ENCODE data around the gene CDRT15L2.
"Not testable (repeated sequence)": the region's sequence is repeated elsewhere in the genome, so short reads cannot be mapped to it uniquely, and the experiment has no call there.

The CDRT15L2 gene

GRCh38 chr17:20611309-20611708, 31.8 kb downstream of the CDRT15L2 start:
- no peak overlapping the region for H3K4me3 ChIP-seq (replicated peaks; ENCODE audit: low read depth, low read length)
- no peak for TF ChIP-seq CTCF (IDR thresholded peaks at IDR 0.05; ENCODE audit: low read depth, low read length, missing control alignments)
- no peak for DNase-seq (ENCODE audit: extremely low read depth, low read depth)

GRCh38 chr17:20612635-20613034, 33.1 kb downstream of the CDRT15L2 start:
- no peak for TF ChIP-seq CTCF (IDR thresholded peaks at IDR 0.05; ENCODE audit: low read depth, low read length, missing control alignments)
- H3K4me3 ChIP-seq (replicated peaks; ENCODE audit: low read depth, low read length) = no peak overlapping the region
- DNase-seq (ENCODE audit: extremely low read depth, low read depth) = no peak

- DNase-seq (ENCODE audit: extremely low read depth, low read depth) = no peak
These were observed 33.7 kb downstream of the CDRT15L2 start for GRCh38 chr17:20613248-20613647.

GRCh38 chr17:20613905-20614304, 34.4 kb downstream of the CDRT15L2 start:
- TF ChIP-seq CTCF (IDR thresholded peaks at IDR 0.05; ENCODE audit: low read depth, low read length, missing control alignments) = no peak
- DNase-seq (ENCODE audit: extremely low read depth, low read depth) = no peak
- no peak overlapping the region for H3K4me3 ChIP-seq (replicated peaks; ENCODE audit: low read depth, low read length)

More at GRCh38 chr17:20613248-20613647, 33.7 kb downstream of the CDRT15L2 start:
- H3K4me3 ChIP-seq (replicated peaks; ENCODE audit: low read depth, low read length) = no peak overlapping the region
- no peak for TF ChIP-seq CTCF (IDR thresholded peaks at IDR 0.05; ENCODE audit: low read depth, low read length, missing control alignments)

GRCh38 chr17:20615461-20615860, 35.9 kb downstream of the CDRT15L2 start:
- not testable (repeated sequence) for DNase-seq (ENCODE audit: extremely low read depth, low read depth); H3K4me3 ChIP-seq (replicated peaks; ENCODE audit: low read depth, low read length)

Data from HFF-Myc (cell line).